H1 (cell line): ENCODE measurements around the gene ZNF597. TPM values are rescaled to one million over a fixed set of nuclear protein-coding genes. Genes with fewer than 3 reads are reported as not detected.

Experiments
- CTCF ChIA-PET: fragments of 300-600 bp; sonication (Branson Sonifier 250); formaldehyde crosslinking; loops from one replicate; lab custom pipeline; 2021; ENCODE audit not compliant: partially characterized antibody; lab: Charles Lee
- POLR2A ChIA-PET: fragments of 300-600 bp; sonication (Branson Sonifier 250); formaldehyde crosslinking; loops from one replicate; lab custom pipeline; 2021; ENCODE audit warnings: inconsistent platforms; ENCODE audit not compliant: partially characterized antibody; lab: Charles Lee
- DNase-seq, 2 experiments: peaks; one replicate each; pipeline versions ENCODE4 v3.0.0 to v3.0.0-alpha.2; 2010 to 2022; ENCODE audit warnings: low spot score in 2 of 2, low read depth in 1 of 2, mixed read lengths in 1 of 2
- FAIRE-seq: peaks from 2 replicates; lab custom pipeline; 2011; peaks lifted over from hg19 to GRCh38; lab: Jason Lieb, UNC
- H2AFZ ChIP-seq: 2 replicates; pipeline ENCODE4 v1.8.1; 2012; ENCODE audit warnings: low read length, inconsistent platforms
- H2AK5ac ChIP-seq: 2 replicates; pipeline ENCODE4 v1.6.1; 2013; ENCODE audit warnings: low read depth, low read length
- H2BK120ac ChIP-seq: replicated peaks from 2 replicates; pipeline ENCODE3; 2013; ENCODE audit warnings: low read depth, low read length, inconsistent platforms
- H2BK12ac ChIP-seq: 2 replicates; pipeline ENCODE4 v1.6.1; 2013; ENCODE audit warnings: low read depth, low read length
- H2BK15ac ChIP-seq: 2 replicates; pipeline ENCODE4 v1.6.1; 2013; ENCODE audit warnings: low read length
- H2BK20ac ChIP-seq: 2 replicates; pipeline ENCODE4 v1.6.1; 2013; ENCODE audit warnings: low read length
- H2BK5ac ChIP-seq: 2 replicates; pipeline ENCODE4 v1.6.1; 2013; ENCODE audit warnings: low read depth, low read length
- H3K14ac ChIP-seq: 2 replicates; pipeline ENCODE4 v1.6.1; 2013; ENCODE audit warnings: inconsistent platforms; ENCODE audit not compliant: insufficient read length
- H3K18ac ChIP-seq: 2 replicates; pipeline ENCODE4 v1.6.1; 2013; ENCODE audit warnings: low read length; ENCODE audit errors: extremely low read depth
- H3K23ac ChIP-seq: 2 replicates; pipeline ENCODE4 v1.6.1; 2013; ENCODE audit warnings: inconsistent platforms; ENCODE audit not compliant: insufficient read length
- H3K23me2 ChIP-seq: 2 replicates; pipeline ENCODE4 v1.6.1; 2013; ENCODE audit warnings: low read depth, low read length
- H3K27ac ChIP-seq: 2 replicates; pipeline ENCODE4 v1.6.1; 2011; ENCODE audit warnings: low read depth, low read length, inconsistent platforms
- H3K27me3 ChIP-seq, 4 experiments: replicated peaks in 1 of 4; 1 replicate in 1 of 4; 2 replicates in 3 of 4; pipeline versions ENCODE4 v1.6.1 to v1.8.1; 2011 to 2013; ENCODE audit warnings: low read length in 3 of 4, mild to moderate bottlenecking in 3 of 4, inconsistent platforms in 2 of 4, mixed read lengths in 2 of 4, moderate library complexity in 1 of 4; ENCODE audit not compliant: control insufficient read depth in 3 of 4, insufficient read depth in 3 of 4; ENCODE audit errors: extremely low read depth in 1 of 4
- H3K36me3 ChIP-seq, 4 experiments: 2 replicates each; pipeline versions ENCODE4 v1.6.1 to v1.8.1; 2011 to 2013; ENCODE audit warnings: mild to moderate bottlenecking in 4 of 4, low read length in 3 of 4, moderate library complexity in 2 of 4, control low read depth in 1 of 4, inconsistent platforms in 1 of 4; ENCODE audit not compliant: insufficient read depth in 4 of 4, control insufficient read depth in 2 of 4
- H3K4ac ChIP-seq: replicated peaks from 2 replicates; pipeline ENCODE3; 2013; ENCODE audit warnings: low read length, low read depth, mixed read lengths, inconsistent platforms; ENCODE audit not compliant: insufficient read length
- H3K4me1 ChIP-seq, 4 experiments: replicated peaks in 1 of 4; 1 replicate in 1 of 4; 2 replicates in 3 of 4; pipeline versions ENCODE4 v1.6.1 to v1.8.1; 2011 to 2013; ENCODE audit warnings: low read length in 3 of 4, inconsistent platforms in 2 of 4, mixed read lengths in 1 of 4; ENCODE audit not compliant: insufficient read depth in 4 of 4, control insufficient read depth in 3 of 4
- H3K4me2 ChIP-seq, 2 experiments: 2 replicates each; pipeline versions ENCODE4 v1.6.1 to v1.8.1; 2011 to 2013; ENCODE audit warnings: low read depth in 2 of 2, low read length in 2 of 2, control low read depth in 1 of 2, inconsistent platforms in 1 of 2, mild to moderate bottlenecking in 1 of 2; ENCODE audit not compliant: insufficient read depth in 1 of 2
- H3K4me3 ChIP-seq, 4 experiments: fragments of 200-600, 300-600 bp in 1 of 4; sonication (generic), shearing (Covaris generic), sonication (Bioruptor Twin) in 1 of 4; 2 replicates each; pipeline versions ENCODE4 v1.5.1 to v1.8.1; 2011 to 2016; ENCODE audit warnings: low read length in 4 of 4, low read depth in 3 of 4, control low read depth in 2 of 4, inconsistent platforms in 2 of 4, mild to moderate bottlenecking in 2 of 4, mixed read lengths in 1 of 4, moderate library complexity in 1 of 4; ENCODE audit not compliant: insufficient read depth in 2 of 4; ENCODE audit errors: extremely low read depth in 1 of 4
- H3K56ac ChIP-seq: replicated peaks from 2 replicates; pipeline ENCODE3; 2013; ENCODE audit warnings: low read depth, mild to moderate bottlenecking, mixed read lengths, low read length, inconsistent platforms; ENCODE audit not compliant: insufficient read length
- H3K79me1 ChIP-seq: 2 replicates; pipeline ENCODE4 v1.6.1; 2013; ENCODE audit warnings: low read depth, low read length, control low read depth
- H3K79me2 ChIP-seq, 2 experiments: 2 replicates each; pipeline versions ENCODE4 v1.6.1 to v1.8.1; 2012 to 2013; ENCODE audit warnings: low read length in 2 of 2, mild to moderate bottlenecking in 2 of 2, inconsistent platforms in 1 of 2; ENCODE audit not compliant: insufficient read depth in 2 of 2, control insufficient read depth in 1 of 2
- H3K9ac ChIP-seq, 4 experiments: replicated peaks in 1 of 4; 1 replicate in 1 of 4; 2 replicates in 3 of 4; pipeline versions ENCODE4 v1.6.1 to v1.8.1; 2011 to 2013; ENCODE audit warnings: low read depth in 3 of 4, low read length in 3 of 4, control low read depth in 2 of 4, mild to moderate bottlenecking in 2 of 4, moderate library complexity in 2 of 4, inconsistent platforms in 1 of 4; ENCODE audit errors: extremely low read depth in 1 of 4
- H3K9me3 ChIP-seq, 2 experiments: 2 replicates each; pipeline versions ENCODE4 v1.6.1 to v1.8.1; 2012 to 2013; ENCODE audit warnings: mild to moderate bottlenecking in 2 of 2, moderate library complexity in 2 of 2, control low read depth in 1 of 2, inconsistent platforms in 1 of 2, low read depth in 1 of 2, low read length in 1 of 2, mixed read lengths in 1 of 2; ENCODE audit not compliant: insufficient read depth in 2 of 2
- H4K20me1 ChIP-seq, 2 experiments: replicated peaks in 1 of 2; 2 replicates each; pipeline versions ENCODE3 to v1.8.1; 2011 to 2013; ENCODE audit warnings: inconsistent platforms in 2 of 2, low read length in 2 of 2, mild to moderate bottlenecking in 1 of 2; ENCODE audit not compliant: insufficient read depth in 2 of 2, control insufficient read depth in 1 of 2
- H4K5ac ChIP-seq: 2 replicates; pipeline ENCODE4 v1.6.1; 2013; ENCODE audit warnings: low read length, low read depth, mixed read lengths, inconsistent platforms; ENCODE audit not compliant: insufficient read length
- H4K8ac ChIP-seq: 2 replicates; pipeline ENCODE4 v1.8.0; 2013; ENCODE audit warnings: mild to moderate bottlenecking, moderate library complexity, low read length, inconsistent platforms; ENCODE audit not compliant: insufficient read depth; ENCODE audit errors: extremely low read depth
- H4K91ac ChIP-seq: replicated peaks from 2 replicates; pipeline ENCODE3; 2013; ENCODE audit warnings: low read length, mixed read lengths, inconsistent platforms; ENCODE audit not compliant: insufficient read length
- BCL11A ChIP-seq, 2 experiments: IDR thresholded peaks; one replicate each; pipeline ENCODE4 v1.6.1; 2011; ENCODE audit warnings: low read depth in 2 of 2, low read length in 2 of 2, mild to moderate bottlenecking in 2 of 2
- CTCF ChIP-seq, 3 experiments: IDR thresholded peaks; 1 replicate in 2 of 3; 2 replicates in 1 of 3; pipeline versions ENCODE4 v1.5.1 to v1.6.1; 2011; ENCODE audit warnings: low read length in 3 of 3, mild to moderate bottlenecking in 3 of 3, inconsistent platforms in 2 of 3, low read depth in 1 of 3, moderate library complexity in 1 of 3; ENCODE audit not compliant: insufficient read depth in 1 of 3; ENCODE audit errors: control extremely low read depth in 1 of 3
- WGBS, 2 experiments: shearing (Covaris generic) in 1 of 2; methylation state at CpG; one replicate each; pipeline versions ENCODE4 v1.1.6 to v1.1.7; 2013 to 2015; ENCODE audit warnings: low lambda C conversion rate in 2 of 2, mixed read lengths in 2 of 2, inconsistent platforms in 1 of 2, low coverage in 1 of 2, missing lambda C conversion rate in 1 of 2; ENCODE audit not compliant: insufficient replicate concordance in 2 of 2, insufficient coverage in 1 of 2, insufficient read length in 1 of 2; ENCODE audit errors: extremely low coverage in 1 of 2, missing lambda C conversion rate in 1 of 2; 5-methylcytosine and 5-hydroxymethylcytosine counted together
- polyA plus RNA-seq, 7 experiments: library from polyadenylated mRNA; depleted of rRNA in 3 of 7; stranded (reverse) in 5 of 7; unstranded in 2 of 7; fragments of >200 nt in 5 of 7; fragments of 200-250 nt in 2 of 7; gene quantifications; 1 replicate in 5 of 7; 2 replicates in 1 of 7; 4 replicates in 1 of 7; pipeline versions ENCODE4 v1.2.1 to v1.2.3, GENCODE V29; 2011 to 2013; ENCODE audit warnings: missing spikeins in 2 of 7, mixed read lengths in 2 of 7
- total RNA-seq: library from RNA; stranded (reverse); fragmentation: NEBNext Ultra II Directional; extraction: Animal tissue kit (Norgen Biotek cat#: 25700); gene quantifications from 2 replicates; pipeline ENCODE4 v1.2.1, GENCODE V29; 2021

ZNF597 gene
- total and polyA plus RNA-seq, 2 of the 8 experiments (the other 6 are each of a cell fraction or from before 2014, with no cell fraction given) = 0.68 to 2.6 TPM

DNA sequence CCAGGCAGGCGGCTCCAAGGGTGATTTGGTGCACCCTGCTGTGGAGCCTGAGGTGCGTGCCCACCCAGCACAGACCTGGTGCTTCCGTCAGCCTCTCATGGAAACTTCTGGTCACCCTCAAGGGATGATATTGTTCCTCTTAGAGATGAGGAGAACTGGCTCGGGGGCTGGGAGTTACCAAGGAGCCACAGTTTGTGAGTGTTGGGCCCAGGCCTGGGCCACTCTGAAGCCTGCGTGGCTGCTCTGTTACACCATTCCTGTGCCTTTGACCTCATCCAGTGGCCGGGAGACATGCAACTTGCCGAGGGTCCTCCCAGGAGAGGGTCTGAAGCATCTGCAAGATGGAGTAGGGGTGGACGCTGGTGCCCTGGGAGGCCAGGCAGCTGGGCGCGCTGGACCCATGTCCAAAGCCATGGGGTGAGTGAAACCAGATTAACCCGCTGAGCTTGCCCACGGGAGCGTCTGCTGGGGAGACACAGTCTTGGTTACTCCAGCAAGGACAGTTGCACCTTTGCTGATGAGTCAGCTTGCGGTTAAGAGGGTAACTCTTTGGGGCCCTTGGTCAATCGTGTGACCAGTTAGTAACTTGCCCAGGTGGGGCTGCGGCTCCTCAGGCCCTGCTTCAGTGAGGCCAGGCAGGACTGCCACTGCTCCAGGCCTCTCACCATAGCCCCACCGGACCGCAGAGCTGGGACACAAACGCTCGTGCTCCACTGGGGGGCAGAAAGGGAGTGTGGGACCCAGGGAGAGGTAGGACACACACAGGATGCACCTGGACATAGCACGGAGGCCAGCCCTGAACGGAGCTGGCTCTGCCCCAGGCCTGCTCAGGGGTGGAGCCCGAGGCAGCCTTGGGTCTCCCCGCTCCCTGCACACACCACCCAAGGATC lies 44.5 kb upstream of the ZNF597 start:
- Histone ChIP-seq H4K5ac (no peak overlapping the region), H3K36me3 (peaks cover 3 to 21% (median 15%) of the 10 kb centered on the region in 4 experiments; a peak in 5 of 8 replicates), H2AK5ac (no peak overlapping the region), H3K23me2 (no peaks in the 10 kb centered on the region), H3K27me3 (no peaks in the 10 kb centered on the region), H3K14ac (no peak overlapping the region), H4K8ac (no peak overlapping the region), H2BK12ac (no peak overlapping the region), H3K9me3 (no peaks in the 10 kb centered on the region), H3K56ac (no peak overlapping the region), H2AFZ (no peak overlapping the region), H3K4me3 (no peak overlapping the region), H3K79me1 (peaks cover under 1% of the 10 kb centered on the region; the same call in 1 of the 2 replicates), H4K20me1 (peaks cover 2 to 13% of the 10 kb centered on the region in 2 experiments), H3K4ac (no peak overlapping the region), H3K18ac (no peak overlapping the region), H3K23ac (no peak overlapping the region), H3K4me2 (no peak overlapping the region), H3K9ac (no peak overlapping the region), H3K79me2 (no peaks in the 10 kb centered on the region), H2BK5ac (no peak overlapping the region), H3K4me1 (no peaks in the 10 kb centered on the region), H2BK15ac (no peak overlapping the region), H2BK120ac (no peak overlapping the region), H2BK20ac (no peak overlapping the region), H4K91ac (no peak overlapping the region), H3K27ac (no peak overlapping the region)
- DNase-seq (no peak), FAIRE-seq (no peak)
- WGBS, 2 experiments = 86% methylated on average over 22 of the region's 24 CpGs; no CpG with 5 or more reads in 1 of the 2 experiments
- TF ChIP-seq CTCF (IDR thresholded peaks at IDR 0.05; ENCODE audit: control extremely low read depth in 1 of 3, insufficient read depth in 1 of 3, low read depth in 1 of 3, low read length in 3 of 3) (peak; percentile 0 to 39 (median 10)), BCL11A (IDR thresholded peaks at IDR 0.05; ENCODE audit: low read depth in 2 of 2, low read length in 2 of 2) (no peak)
- CTCF ChIA-PET = interaction anchor here (1.1 to 6.7 kb wide), 2 partner anchors 9 to 177 kb away, joined by 5 to 27 read pairs; partner anchors contain the start of gene C16orf90
- POLR2A ChIA-PET = interaction anchor here (0.6 kb wide), 1 partner anchor 50 kb away, joined by 3 read pairs; no protein-coding TSS in a partner anchor
